WERI-Rb-1 (cell line): ENCODE data around the gene METTL13.

ENCODE experiments used
- DNase-seq: peaks from one replicate; pipeline ENCODE4 v3.0.0-alpha.2; 2020
- H3K27ac ChIP-seq: fragments of 250-450 bp; sonication (Bioruptor Pico); 2 replicates; pipeline ENCODE4 v1.5.1; 2020; ENCODE audit warnings: mild to moderate bottlenecking, moderate library complexity
- H3K27me3 ChIP-seq: fragments of 250-450 bp; sonication (Bioruptor Pico); 2 replicates; pipeline ENCODE4 v1.5.1; 2021; ENCODE audit warnings: mild to moderate bottlenecking, low read depth, moderate library complexity; ENCODE audit not compliant: insufficient read depth, severe bottlenecking
- H3K36me3 ChIP-seq: fragments of 250-450 bp; sonication (Bioruptor Pico); 2 replicates; pipeline ENCODE4 v1.5.1; 2020; ENCODE audit warnings: mild to moderate bottlenecking, moderate library complexity
- H3K4me3 ChIP-seq: 2 replicates; pipeline ENCODE4 v1.5.1; 2011; ENCODE audit warnings: low read depth, mild to moderate bottlenecking, control low read depth, low read length
- H3K9me3 ChIP-seq: fragments of 250-450 bp; sonication (Bioruptor Pico); 2 replicates; pipeline ENCODE4 v1.5.1; 2021; ENCODE audit warnings: mild to moderate bottlenecking, moderate library complexity; ENCODE audit not compliant: severe bottlenecking
- CTCF ChIP-seq: IDR thresholded peaks from 2 replicates; pipeline ENCODE4 v1.5.1; 2011; ENCODE audit warnings: low read depth, mild to moderate bottlenecking, control low read depth, inconsistent platforms, low read length

The METTL13 gene

GRCh38 chr1:171781176-171781875, at the start of gene METTL13:
Gene METTL13, plus strand, starts transcription at chr1:171781660. Its CDS starts 308 bp downstream, at chr1:171781968.
- H3K27ac ChIP-seq: peak within 1 kb of the TSS; percentile 91

GRCh38 chr1:171736196-171736595, 45.3 kb upstream of the METTL13 start:
- Histone ChIP-seq H3K36me3 (peaks cover 11% of the 10 kb centered on the region), H3K27ac (no peak overlapping the region), H3K27me3 (no peaks in the 10 kb centered on the region), H3K4me3 (no peak overlapping the region), H3K9me3 (no peaks in the 10 kb centered on the region)
- DNase-seq: no peak
- no peak for TF ChIP-seq CTCF

More at GRCh38 chr1:171781176-171781875, at the start of gene METTL13:
- peak within 1 kb of the TSS; percentile 73 for H3K4me3 ChIP-seq
- DNase-seq: peak; percentile 100
- no peak for TF ChIP-seq CTCF
- no peaks in the 10 kb centered on the region for H3K9me3 ChIP-seq
- peaks cover 31% of the 10 kb centered on the region for H3K36me3 ChIP-seq
- no peaks in the 10 kb centered on the region for H3K27me3 ChIP-seq

GRCh38 chr1:171738911-171739310, 42.5 kb upstream of the METTL13 start:
- Histone ChIP-seq H3K27me3 (no peaks in the 10 kb centered on the region), H3K36me3 (peaks cover 18% of the 10 kb centered on the region), H3K4me3 (no peak overlapping the region), H3K9me3 (no peaks in the 10 kb centered on the region), H3K27ac (no peak overlapping the region)
- TF ChIP-seq CTCF: no peak
- no peak for DNase-seq

- peaks cover 18% of the 10 kb centered on the region for H3K36me3 ChIP-seq
- no peak for TF ChIP-seq CTCF
- no peak overlapping the region for H3K27ac ChIP-seq
- H3K27me3 ChIP-seq: no peaks in the 10 kb centered on the region
- H3K9me3 ChIP-seq: no peaks in the 10 kb centered on the region
- no peak for DNase-seq
- H3K4me3 ChIP-seq: no peak overlapping the region
These were observed 41.8 kb upstream of the METTL13 start for GRCh38 chr1:171739656-171740055.

- DNase-seq: no peak
- no peak for TF ChIP-seq CTCF
- Histone ChIP-seq H3K9me3 (no peaks in the 10 kb centered on the region), H3K4me3 (no peak overlapping the region), H3K36me3 (peaks cover 18% of the 10 kb centered on the region), H3K27me3 (no peaks in the 10 kb centered on the region), H3K27ac (no peak overlapping the region)
These were observed 41.0 kb upstream of the METTL13 start for GRCh38 chr1:171740356-171740863.
